ENCODE data around the gene ASXL3.

DNA sequence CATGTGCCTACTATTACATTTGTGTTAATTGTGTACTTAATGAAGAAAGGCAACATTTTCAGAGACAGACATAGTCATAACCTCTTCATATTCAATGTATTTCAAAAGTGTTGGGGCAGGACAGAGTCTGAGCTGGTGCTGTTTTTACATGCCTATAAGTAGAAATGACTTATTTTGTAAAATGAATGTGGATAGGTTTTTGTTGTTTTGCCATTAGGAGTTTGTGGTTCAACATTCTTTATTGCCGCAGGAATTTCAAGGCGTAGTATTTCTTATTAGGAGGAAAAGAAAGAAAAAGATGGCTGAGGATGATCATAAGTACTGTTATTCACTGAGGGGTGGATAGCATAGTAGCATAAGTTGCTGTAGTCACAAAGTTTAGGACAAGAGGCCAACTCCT, 21.2 kb upstream of the ASXL3 start:
- TF ChIP-seq HDGF (IDR thresholded peaks at IDR 0.05; ENCODE audit: borderline replicate concordance): no peak
- TF ChIP-seq, protein P1, sequence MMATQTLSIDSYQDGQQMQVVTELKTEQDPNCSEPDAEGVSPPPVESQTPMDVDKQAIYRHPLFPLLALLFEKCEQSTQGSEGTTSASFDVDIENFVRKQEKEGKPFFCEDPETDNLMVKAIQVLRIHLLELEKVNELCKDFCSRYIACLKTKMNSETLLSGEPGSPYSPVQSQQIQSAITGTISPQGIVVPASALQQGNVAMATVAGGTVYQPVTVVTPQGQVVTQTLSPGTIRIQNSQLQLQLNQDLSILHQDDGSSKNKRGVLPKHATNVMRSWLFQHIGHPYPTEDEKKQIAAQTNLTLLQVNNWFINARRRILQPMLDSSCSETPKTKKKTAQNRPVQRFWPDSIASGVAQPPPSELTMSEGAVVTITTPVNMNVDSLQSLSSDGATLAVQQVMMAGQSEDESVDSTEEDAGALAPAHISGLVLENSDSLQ (IDR thresholded peaks at IDR 0.05): no peak
- TF ChIP-seq FOXA1 (IDR thresholded peaks at IDR 0.05): no peak
- TF ChIP-seq FOXK2 (IDR thresholded peaks at IDR 0.05): no peak
- TF ChIP-seq SUZ12 (IDR thresholded peaks at IDR 0.05): no peak
- TF ChIP-seq FOXM1 (IDR thresholded peaks at IDR 0.05; ENCODE audit: borderline replicate concordance): no peak
- TF ChIP-seq ELF4 (IDR thresholded peaks at IDR 0.05): no peak
- TF ChIP-seq NFRKB (IDR thresholded peaks at IDR 0.05): no peak
- TF ChIP-seq ARNT (IDR thresholded peaks at IDR 0.05): no peak
- no peak for TF ChIP-seq BHLHE40 (IDR thresholded peaks at IDR 0.05; ENCODE audit: borderline replicate concordance)
- TF ChIP-seq SP1 (IDR thresholded peaks at IDR 0.05): no peak
